ENCODE data around the gene SART1.

GRCh38 chr11:66020212-66020611 lies 58.7 kb downstream of the SART1 start:
- TF ChIP-seq CTCF (IDR thresholded peaks at IDR 0.05): no peak
- no peak for TF ChIP-seq POLR2A (IDR thresholded peaks at IDR 0.05)

Measured in Peyer's patch (tissue), 4 donors.